Measurements from ENCODE around the gene MBTPS1. TPM values are rescaled to one million over a fixed set of nuclear protein-coding genes. Genes with fewer than 3 reads are reported as not detected.

The MBTPS1 gene
- polyA plus RNA-seq, 3 donors: 26.4 to 73.8 (median 28.0) TPM

GRCh38 chr16:84139628-84140258, 23.0 kb upstream of the MBTPS1 start:
- Histone ChIP-seq H3K4me2 (replicated peaks; ENCODE audit: extremely low read depth, low read length, poor library complexity, severe bottlenecking) (no peak overlapping the region), H3K79me2 (ENCODE audit: insufficient read depth, low read length) (peaks cover 45% of the 10 kb centered on the region), H4K20me1 (ENCODE audit: insufficient read depth, low read length) (peaks cover 5% of the 10 kb centered on the region), H3K4me3 (replicated peaks in 1 of 3; ENCODE audit: low read depth in 2 of 3, low read length in 3 of 3) (no peak overlapping the region), H3K9ac (ENCODE audit: insufficient read depth, low read length, poor library complexity, severe bottlenecking) (peak overlapping the region; percentile 8), H3K36me3 (replicated peaks in 1 of 2; ENCODE audit: control insufficient read depth in 1 of 2, insufficient read depth in 2 of 2, low read length in 2 of 2) (no peaks in the 10 kb centered on the region), H3K9me3 (replicated peaks in 1 of 2; ENCODE audit: control insufficient read depth in 1 of 2, insufficient read depth in 1 of 2, low read length in 2 of 2) (no peaks in the 10 kb centered on the region), H3K27ac (ENCODE audit: low read depth in 1 of 2, low read length in 2 of 2) (no peak overlapping the region), H3K27me3 (ENCODE audit: control insufficient read depth in 2 of 2, insufficient read depth in 2 of 2, low read length in 2 of 2) (no peaks in the 10 kb centered on the region), H3K4me1 (ENCODE audit: control insufficient read depth in 1 of 2, insufficient read depth in 2 of 2, low read length in 2 of 2) (peaks cover 8 to 9% of the 10 kb centered on the region in 2 donors), H2AFZ (ENCODE audit: insufficient read depth, low read depth, low read length, poor library complexity, severe bottlenecking) (no peak overlapping the region)
- Mint-ChIP-seq H3K36me3 (peaks cover 8 to 10% of the 10 kb centered on the region in 2 donors), H3K4me3 (no peak overlapping the region), H3K4me1 (peaks cover 7% of the 10 kb centered on the region), H3K9me3 (peaks cover 0 to 2% (median 0%) of the 10 kb centered on the region in 7 donors), H3K27me3 (ENCODE audit: low read depth in 3 of 3) (peaks cover 0 to 6% (median 4%) of the 10 kb centered on the region in 3 donors), H3K27ac (no peak overlapping the region)
- no peak for DNase-seq
- TF ChIP-seq, protein P1, sequence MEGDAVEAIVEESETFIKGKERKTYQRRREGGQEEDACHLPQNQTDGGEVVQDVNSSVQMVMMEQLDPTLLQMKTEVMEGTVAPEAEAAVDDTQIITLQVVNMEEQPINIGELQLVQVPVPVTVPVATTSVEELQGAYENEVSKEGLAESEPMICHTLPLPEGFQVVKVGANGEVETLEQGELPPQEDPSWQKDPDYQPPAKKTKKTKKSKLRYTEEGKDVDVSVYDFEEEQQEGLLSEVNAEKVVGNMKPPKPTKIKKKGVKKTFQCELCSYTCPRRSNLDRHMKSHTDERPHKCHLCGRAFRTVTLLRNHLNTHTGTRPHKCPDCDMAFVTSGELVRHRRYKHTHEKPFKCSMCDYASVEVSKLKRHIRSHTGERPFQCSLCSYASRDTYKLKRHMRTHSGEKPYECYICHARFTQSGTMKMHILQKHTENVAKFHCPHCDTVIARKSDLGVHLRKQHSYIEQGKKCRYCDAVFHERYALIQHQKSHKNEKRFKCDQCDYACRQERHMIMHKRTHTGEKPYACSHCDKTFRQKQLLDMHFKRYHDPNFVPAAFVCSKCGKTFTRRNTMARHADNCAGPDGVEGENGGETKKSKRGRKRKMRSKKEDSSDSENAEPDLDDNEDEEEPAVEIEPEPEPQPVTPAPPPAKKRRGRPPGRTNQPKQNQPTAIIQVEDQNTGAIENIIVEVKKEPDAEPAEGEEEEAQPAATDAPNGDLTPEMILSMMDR (IDR thresholded peaks at IDR 0.05): no peak
- intact Hi-C loops (cut with micrococcal nuclease): loop anchor here in 1 of 2 donors (10.0 kb wide), 1 partner anchor 55 kb away; the partner anchor contains the start of gene ADAD2
- 88% methylated on average over 4 of the region's 6 CpGs for WGBS (ENCODE audit: insufficient coverage)

GRCh38 chr16:84138824-84139627, 22.3 kb upstream of the MBTPS1 start:
- no peak overlapping the region for H3K27ac ChIP-seq (ENCODE audit: low read depth in 1 of 2, low read length in 2 of 2)
- no peaks in the 10 kb centered on the region for H3K36me3 ChIP-seq (replicated peaks in 1 of 2; ENCODE audit: control insufficient read depth in 1 of 2, insufficient read depth in 2 of 2, low read length in 2 of 2)
- H3K4me3 ChIP-seq (replicated peaks in 1 of 3; ENCODE audit: low read depth in 2 of 3, low read length in 3 of 3): no peak overlapping the region
- peaks cover 12 to 16% of the 10 kb centered on the region in 2 donors for H3K36me3 Mint-ChIP-seq
- DNase-seq: no peak
- no peaks in the 10 kb centered on the region for H3K9me3 ChIP-seq (replicated peaks in 1 of 2; ENCODE audit: control insufficient read depth in 1 of 2, insufficient read depth in 1 of 2, low read length in 2 of 2)
- H3K4me3 Mint-ChIP-seq: no peak overlapping the region
- peaks cover 0 to 3% (median 3%) of the 10 kb centered on the region in 3 donors for H3K27me3 Mint-ChIP-seq (ENCODE audit: low read depth in 3 of 3)
- peaks cover 5% of the 10 kb centered on the region in 2 donors for H3K4me1 ChIP-seq (ENCODE audit: control insufficient read depth in 1 of 2, insufficient read depth in 2 of 2, low read length in 2 of 2)
- peak overlapping the region in 1 of 7 donors; percentile 9 for H3K27ac Mint-ChIP-seq
- no peak overlapping the region for H3K4me2 ChIP-seq (replicated peaks; ENCODE audit: extremely low read depth, low read length, poor library complexity, severe bottlenecking)
- intact Hi-C loops (cut with micrococcal nuclease): no loop called here
- peaks cover 4% of the 10 kb centered on the region for H3K4me1 Mint-ChIP-seq
- peaks cover 5% of the 10 kb centered on the region for H4K20me1 ChIP-seq (ENCODE audit: insufficient read depth, low read length)
- H3K79me2 ChIP-seq (ENCODE audit: insufficient read depth, low read length): peaks cover 38% of the 10 kb centered on the region
- TF ChIP-seq, protein P1 (IDR thresholded peaks at IDR 0.05): no peak
- H3K9ac ChIP-seq (ENCODE audit: insufficient read depth, low read length, poor library complexity, severe bottlenecking): peak overlapping the region; percentile 8
- H3K27me3 ChIP-seq (ENCODE audit: control insufficient read depth in 2 of 2, insufficient read depth in 2 of 2, low read length in 2 of 2): no peaks in the 10 kb centered on the region
- H3K9me3 Mint-ChIP-seq: peaks cover 0 to 2% (median 0%) of the 10 kb centered on the region in 7 donors
- WGBS (ENCODE audit: insufficient coverage): 88% methylated on average over 10 of the region's 14 CpGs
- H2AFZ ChIP-seq (ENCODE audit: insufficient read depth, low read depth, low read length, poor library complexity, severe bottlenecking): no peak overlapping the region

Measured in CD14-positive monocyte (primary cell).